Body of pancreas (tissue), 4 donors: ENCODE data around the gene MED8.

Source experiments
- POLR2A ChIP-seq, 3 donors: fragments of 450-650 bp; IDR thresholded peaks; one replicate each; pipeline ENCODE4 v1.6.1; 2016; ENCODE audit warnings: antibody characterized with exemption in 3 of 3, mild to moderate bottlenecking in 2 of 3
- TF ChIP-seq, protein P1 (sequence below), 7 experiments: fragments of 450-650 bp in 4 of 7; fragments of 200-600 bp in 3 of 7; sonication (generic) in 3 of 7; IDR thresholded peaks; one replicate each; pipeline ENCODE4 v1.5.1; 2016 to 2019; ENCODE audit warnings: antibody characterized with exemption in 7 of 7

DNA sequence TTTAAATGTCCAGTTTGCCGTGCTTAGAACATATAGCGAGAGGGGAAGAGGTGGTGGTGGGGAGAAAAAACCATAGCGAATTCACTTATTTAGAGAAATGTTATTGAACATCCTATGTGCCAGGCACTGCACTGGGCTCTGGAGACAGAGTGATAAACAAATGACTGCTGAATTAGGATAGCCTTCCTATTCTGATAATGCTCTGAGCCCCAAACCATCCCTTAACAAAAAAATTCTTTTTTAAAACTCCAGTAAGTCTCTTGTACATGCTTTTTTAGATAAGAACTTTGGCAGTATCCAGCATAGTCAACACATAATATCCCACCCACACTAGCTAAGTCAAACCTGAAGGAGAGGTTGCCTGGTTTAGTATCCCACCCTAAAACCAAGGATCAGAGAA is 8.6 kb upstream of the MED8 start:
- TF ChIP-seq, protein P1, sequence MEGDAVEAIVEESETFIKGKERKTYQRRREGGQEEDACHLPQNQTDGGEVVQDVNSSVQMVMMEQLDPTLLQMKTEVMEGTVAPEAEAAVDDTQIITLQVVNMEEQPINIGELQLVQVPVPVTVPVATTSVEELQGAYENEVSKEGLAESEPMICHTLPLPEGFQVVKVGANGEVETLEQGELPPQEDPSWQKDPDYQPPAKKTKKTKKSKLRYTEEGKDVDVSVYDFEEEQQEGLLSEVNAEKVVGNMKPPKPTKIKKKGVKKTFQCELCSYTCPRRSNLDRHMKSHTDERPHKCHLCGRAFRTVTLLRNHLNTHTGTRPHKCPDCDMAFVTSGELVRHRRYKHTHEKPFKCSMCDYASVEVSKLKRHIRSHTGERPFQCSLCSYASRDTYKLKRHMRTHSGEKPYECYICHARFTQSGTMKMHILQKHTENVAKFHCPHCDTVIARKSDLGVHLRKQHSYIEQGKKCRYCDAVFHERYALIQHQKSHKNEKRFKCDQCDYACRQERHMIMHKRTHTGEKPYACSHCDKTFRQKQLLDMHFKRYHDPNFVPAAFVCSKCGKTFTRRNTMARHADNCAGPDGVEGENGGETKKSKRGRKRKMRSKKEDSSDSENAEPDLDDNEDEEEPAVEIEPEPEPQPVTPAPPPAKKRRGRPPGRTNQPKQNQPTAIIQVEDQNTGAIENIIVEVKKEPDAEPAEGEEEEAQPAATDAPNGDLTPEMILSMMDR (IDR thresholded peaks at IDR 0.05): no peak
- no peak for TF ChIP-seq POLR2A (IDR thresholded peaks at IDR 0.05)
